BLaER1 treated with 17β-estradiol and CSF1 and Interleukin-3, amounts not matched to agents 10 nM and 100 nM (cell line): ENCODE measurements around the gene DAB2.

Source experiments
- H3K27ac ChIP-seq, 11 experiments: shearing (Covaris generic); formaldehyde crosslinking; 2 replicates each; pipeline ENCODE4 v1.8.1; 2022
- H3K27me3 ChIP-seq, 11 experiments: shearing (Covaris generic); formaldehyde crosslinking; 2 replicates each; pipeline ENCODE4 v1.8.1; 2022
- H3K36me3 ChIP-seq, 11 experiments: shearing (Covaris generic); formaldehyde crosslinking; 2 replicates each; pipeline ENCODE4 v1.8.1; 2022
- H3K4me1 ChIP-seq, 10 experiments: shearing (Covaris generic); formaldehyde crosslinking; 2 replicates each; pipeline ENCODE4 v1.8.1; 2022
- H3K4me2 ChIP-seq, 11 experiments: shearing (Covaris generic); formaldehyde crosslinking; 2 replicates each; pipeline ENCODE4 v1.8.1; 2022
- H3K4me3 ChIP-seq, 10 experiments: shearing (Covaris generic); formaldehyde crosslinking; 2 replicates each; pipeline ENCODE4 v1.8.1; 2022
- H3K9ac ChIP-seq, 11 experiments: shearing (Covaris generic); formaldehyde crosslinking; 2 replicates each; pipeline ENCODE4 v1.8.1; 2022
- H3K9me3 ChIP-seq, 11 experiments: shearing (Covaris generic); formaldehyde crosslinking; replicated peaks in 1 of 11; 2 replicates each; pipeline ENCODE4 v1.8.1; 2022
- H4K20me1 ChIP-seq, 11 experiments: shearing (Covaris generic); formaldehyde crosslinking; 2 replicates each; pipeline ENCODE4 v1.8.1; 2022
- Cebpa-rat ChIP-seq, 11 experiments: shearing (Covaris generic); IDR thresholded peaks; 2 replicates each; pipeline ENCODE4 v1.8.1; 2022

Gene DAB2

DNA sequence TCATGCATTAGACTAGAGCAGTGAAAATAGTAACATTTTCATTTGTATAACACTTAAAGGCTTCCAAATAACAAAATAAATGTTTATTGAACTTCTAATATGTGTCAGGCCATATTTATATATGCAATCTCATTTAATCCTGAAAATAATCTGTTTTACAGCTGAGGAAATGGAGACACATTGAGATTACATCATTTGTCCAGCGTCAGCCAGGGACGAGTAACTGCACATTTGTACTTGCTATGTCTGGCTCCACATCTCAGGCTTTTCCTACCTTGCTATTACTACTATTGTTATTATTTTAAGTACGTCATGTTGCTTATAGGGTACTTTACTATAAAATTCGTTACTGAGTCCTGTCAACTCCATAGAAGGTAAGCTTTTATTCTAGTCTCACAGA lies 56.7 kb downstream of the DAB2 start:
- Histone ChIP-seq H3K36me3 (peaks cover 0 to 31% (median 4%) of the 10 kb centered on the region in 11 experiments; a peak in 9 of 22 replicates), H3K9ac (no peak overlapping the region), H3K27ac (no peak overlapping the region), H3K27me3 (no peaks in the 10 kb centered on the region), H3K4me2 (no peak overlapping the region), H4K20me1 (peaks cover 0 to 51% (median 0%) of the 10 kb centered on the region in 11 experiments; a peak in 4 of 22 replicates), H3K4me1 (no peaks in the 10 kb centered on the region), H3K9me3 (no peaks in the 10 kb centered on the region), H3K4me3 (no peak overlapping the region)
- TF ChIP-seq Cebpa-rat (IDR thresholded peaks at IDR 0.05), result no peak

DNA sequence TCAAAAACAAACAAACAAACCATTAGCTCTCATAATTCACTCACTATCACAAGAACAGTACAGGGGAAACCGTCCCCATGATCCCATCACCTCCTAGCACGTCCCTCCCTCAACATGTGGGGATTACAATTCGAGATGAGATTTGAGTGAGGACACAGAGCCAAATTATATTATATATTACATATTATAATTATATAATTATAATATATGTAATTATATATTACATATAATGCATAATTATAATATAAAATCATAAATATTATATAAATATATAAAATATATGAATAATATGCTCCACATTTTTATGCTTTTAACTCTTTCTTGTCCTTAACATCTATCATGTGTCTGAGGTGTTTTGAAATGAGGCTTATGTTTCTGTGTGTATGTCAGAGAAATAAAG lies 57.1 kb downstream of the DAB2 start:
- H3K36me3 ChIP-seq, result peaks cover 0 to 27% (median 0%) of the 10 kb centered on the region in 11 experiments; a peak in 9 of 22 replicates
- TF ChIP-seq Cebpa-rat (IDR thresholded peaks at IDR 0.05), result no peak

DNA sequence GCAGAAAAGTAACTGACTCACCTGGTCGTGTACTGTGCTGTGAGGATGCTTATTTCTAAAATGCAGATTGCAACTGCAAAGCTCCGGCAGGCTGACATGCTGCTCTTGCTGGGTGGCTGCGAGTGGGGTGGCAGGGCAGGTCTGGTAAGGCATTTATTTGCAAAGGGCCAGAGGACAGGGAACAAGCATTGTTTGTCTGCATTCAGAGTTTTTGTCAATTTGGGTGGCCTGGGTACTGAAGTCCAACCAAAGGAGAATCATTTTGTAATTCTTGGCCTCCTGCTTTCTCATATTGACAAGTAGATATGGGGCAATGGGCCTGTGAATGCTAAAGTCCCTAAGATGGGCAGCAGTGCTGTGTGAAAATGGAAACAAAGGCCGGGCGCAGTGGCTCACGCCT lies 60.4 kb downstream of the DAB2 start, which contains the start of gene C9:
Gene C9, minus strand, starts transcription at position 129 of the 400 bp plus-strand sequence. Its CDS starts 31 bp downstream, at position 98.
- Histone ChIP-seq H3K4me1 (peaks cover 0 to 4% (median 0%) of the 10 kb centered on the region in 10 experiments; a peak in 1 of 20 replicates), H3K36me3 (no peaks in the 10 kb centered on the region), H3K9ac (no peak within 1 kb of the TSS), H4K20me1 (peaks cover 0 to 13% (median 0%) of the 10 kb centered on the region in 11 experiments; a peak in 2 of 22 replicates), H3K27me3 (no peaks in the 10 kb centered on the region), H3K4me2 (no peak within 1 kb of the TSS), H3K4me3 (no peak within 1 kb of the TSS), H3K27ac (no peak within 1 kb of the TSS), H3K9me3 (no peaks in the 10 kb centered on the region)
- no peak for TF ChIP-seq Cebpa-rat (IDR thresholded peaks at IDR 0.05)

More for the DNA sequence above, 57.1 kb downstream of the DAB2 start:
- Histone ChIP-seq H3K4me1 (no peaks in the 10 kb centered on the region), H4K20me1 (peaks cover 0 to 47% (median 0%) of the 10 kb centered on the region in 11 experiments; a peak in 4 of 22 replicates), H3K27me3 (no peaks in the 10 kb centered on the region), H3K4me3 (no peak overlapping the region), H3K9ac (no peak overlapping the region), H3K9me3 (no peaks in the 10 kb centered on the region), H3K4me2 (no peak overlapping the region), H3K27ac (no peak overlapping the region)

DNA sequence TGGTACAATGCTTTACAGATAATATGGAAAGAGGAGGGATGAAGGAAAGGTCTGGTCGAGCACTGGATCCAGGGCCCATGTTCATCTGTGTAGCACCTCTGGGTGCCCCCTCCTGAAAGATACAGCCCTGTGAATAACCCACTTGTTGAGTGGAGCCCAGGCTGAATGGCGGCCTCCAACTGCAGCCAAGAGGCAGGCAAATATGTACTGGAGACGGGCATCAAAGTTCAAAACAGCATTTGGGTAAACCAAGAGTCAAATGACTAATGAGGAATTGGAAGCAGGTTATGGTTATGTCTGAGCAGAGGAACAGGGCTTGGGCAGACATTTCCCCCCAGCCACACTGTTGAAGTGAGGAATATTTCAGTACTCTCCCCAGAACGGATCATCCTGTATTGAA lies 61.6 kb downstream of the DAB2 start:
- Histone ChIP-seq H3K4me1 (peaks cover 0 to 4% (median 0%) of the 10 kb centered on the region in 10 experiments; a peak in 1 of 20 replicates), H3K27ac (no peak overlapping the region), H3K4me3 (no peak overlapping the region), H3K36me3 (no peaks in the 10 kb centered on the region), H4K20me1 (peaks cover 0 to 2% (median 0%) of the 10 kb centered on the region in 11 experiments; a peak in 2 of 22 replicates), H3K9ac (no peak overlapping the region), H3K27me3 (no peaks in the 10 kb centered on the region), H3K4me2 (no peak overlapping the region), H3K9me3 (peaks cover 0 to 1% (median 0%) of the 10 kb centered on the region in 11 experiments; a peak in 1 of 22 replicates)
- no peak for TF ChIP-seq Cebpa-rat (IDR thresholded peaks at IDR 0.05)

DNA sequence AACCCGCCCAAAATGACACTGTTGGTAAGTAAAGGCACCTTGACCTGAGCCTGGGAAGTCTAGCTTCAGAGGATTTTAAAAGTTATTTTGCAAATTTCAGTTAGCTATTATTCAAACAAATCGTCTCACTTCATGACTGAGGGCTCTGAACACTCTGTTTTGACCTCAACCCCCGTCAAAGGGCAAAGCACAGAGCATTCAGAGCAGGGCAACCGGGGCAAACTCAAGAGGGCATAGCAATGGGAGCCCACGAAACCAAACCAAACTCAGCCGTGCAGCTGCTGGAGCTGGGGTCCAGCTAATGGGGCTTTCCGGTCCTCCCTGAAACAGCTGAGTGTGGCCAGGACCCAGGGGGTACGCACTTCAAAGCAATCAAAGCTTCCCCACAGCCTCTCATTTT lies 62.1 kb downstream of the DAB2 start:
- peaks cover 0 to 4% (median 0%) of the 10 kb centered on the region in 10 experiments; a peak in 1 of 20 replicates for H3K4me1 ChIP-seq
- H3K4me3 ChIP-seq, result no peak overlapping the region

DNA sequence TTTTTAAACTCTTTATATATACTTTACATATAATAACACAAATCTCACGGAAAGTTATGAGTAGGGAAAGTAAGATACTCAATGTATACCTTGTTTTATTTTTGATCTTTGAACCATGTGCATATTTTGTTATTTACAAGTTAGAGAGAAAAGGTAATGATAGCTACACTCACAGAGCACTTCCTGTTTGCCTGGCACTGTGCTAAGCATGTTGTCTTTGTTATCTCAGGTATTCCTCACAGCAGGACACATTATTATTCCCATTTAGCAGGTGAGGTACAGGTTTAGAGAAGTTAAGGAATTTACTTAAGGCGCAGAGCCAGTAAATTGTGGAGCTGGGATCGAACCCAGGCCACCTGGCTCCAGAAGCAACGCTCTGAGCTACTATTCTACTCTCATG lies 63.5 kb downstream of the DAB2 start:
- no peak overlapping the region for H3K4me3 ChIP-seq
- peaks cover 0 to 5% (median 0%) of the 10 kb centered on the region in 11 experiments; a peak in 1 of 22 replicates for H3K9me3 ChIP-seq
- TF ChIP-seq Cebpa-rat (IDR thresholded peaks at IDR 0.05), result no peak
- no peak overlapping the region for H3K27ac ChIP-seq
- no peaks in the 10 kb centered on the region for H4K20me1 ChIP-seq
- H3K36me3 ChIP-seq, result no peaks in the 10 kb centered on the region
- no peak overlapping the region for H3K9ac ChIP-seq
- no peaks in the 10 kb centered on the region for H3K27me3 ChIP-seq
- H3K4me1 ChIP-seq, result peaks cover 0 to 4% (median 0%) of the 10 kb centered on the region in 10 experiments; a peak in 1 of 20 replicates
- H3K4me2 ChIP-seq, result no peak overlapping the region

More for the DNA sequence above, 62.1 kb downstream of the DAB2 start:
- Histone ChIP-seq H4K20me1 (no peaks in the 10 kb centered on the region; a peak in 1 of 22 replicates), H3K27me3 (no peaks in the 10 kb centered on the region), H3K9me3 (peaks cover 0 to 5% (median 0%) of the 10 kb centered on the region in 11 experiments; a peak in 1 of 22 replicates), H3K36me3 (no peaks in the 10 kb centered on the region), H3K9ac (no peak overlapping the region), H3K4me2 (no peak overlapping the region), H3K27ac (no peak overlapping the region)
- TF ChIP-seq Cebpa-rat (IDR thresholded peaks at IDR 0.05), result no peak

DNA sequence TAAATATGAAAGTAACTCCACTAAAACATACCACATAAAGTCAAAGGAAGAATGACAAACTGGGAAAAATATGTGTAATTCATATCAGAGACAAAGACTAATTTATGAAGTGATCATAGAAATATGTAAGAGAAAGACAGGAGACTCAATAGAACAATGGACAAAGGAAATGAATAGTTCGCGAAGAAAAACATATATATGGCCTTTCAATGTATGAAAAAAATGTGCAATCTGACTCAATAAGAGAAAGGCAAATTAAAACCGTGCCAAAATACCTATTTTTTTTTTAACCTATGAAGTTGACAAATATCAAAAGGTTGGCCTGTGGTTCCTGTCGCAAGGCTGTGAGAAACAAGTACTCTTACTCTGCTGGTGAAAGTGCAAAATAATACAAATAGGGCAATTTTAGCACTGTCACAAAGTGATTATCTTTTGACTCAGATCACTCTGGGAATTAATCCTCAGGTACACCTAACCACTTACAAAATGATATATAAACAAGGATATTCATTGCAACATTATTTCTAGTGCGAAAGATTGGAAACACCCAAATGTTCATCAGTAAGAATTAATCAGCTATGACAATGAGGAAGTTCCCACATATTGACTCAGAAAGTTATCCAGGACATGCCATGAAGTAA lies 64.2 kb downstream of the DAB2 start:
- Histone ChIP-seq H3K9ac (no peak overlapping the region), H3K4me2 (no peak overlapping the region), H4K20me1 (no peaks in the 10 kb centered on the region), H3K27me3 (no peaks in the 10 kb centered on the region), H3K4me1 (peaks cover 0 to 4% (median 0%) of the 10 kb centered on the region in 10 experiments; a peak in 1 of 20 replicates), H3K36me3 (no peaks in the 10 kb centered on the region), H3K9me3 (peaks cover 0 to 5% (median 0%) of the 10 kb centered on the region in 11 experiments; a peak in 1 of 22 replicates), H3K4me3 (no peak overlapping the region), H3K27ac (no peak overlapping the region)
- no peak for TF ChIP-seq Cebpa-rat (IDR thresholded peaks at IDR 0.05)

DNA sequence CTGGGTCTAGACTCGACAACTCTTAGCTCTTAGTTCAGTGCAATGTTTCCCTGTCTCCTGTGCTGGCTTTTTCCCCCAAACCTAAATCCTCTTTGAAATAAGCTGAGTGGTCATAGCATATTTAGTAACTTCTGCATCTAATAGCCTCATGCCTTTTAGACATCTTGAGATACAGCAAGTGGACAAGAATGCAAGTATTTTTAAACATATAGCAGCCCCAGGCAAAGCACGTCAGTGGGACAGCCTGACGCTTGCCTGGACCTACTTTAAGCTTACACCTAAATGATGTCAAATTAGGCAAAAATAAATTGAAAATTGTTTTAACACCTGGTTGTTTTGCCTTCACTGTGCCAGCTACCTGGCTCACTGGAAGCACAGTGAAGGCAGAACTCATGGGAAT lies 68.5 kb downstream of the DAB2 start:
- Histone ChIP-seq H3K4me3 (no peak overlapping the region), H4K20me1 (no peaks in the 10 kb centered on the region), H3K9ac (no peak overlapping the region), H3K4me2 (no peak overlapping the region), H3K9me3 (peaks cover 9 to 19% (median 11%) of the 10 kb centered on the region in 11 experiments), H3K4me1 (peaks cover 0 to 4% (median 0%) of the 10 kb centered on the region in 10 experiments; a peak in 3 of 20 replicates), H3K36me3 (no peaks in the 10 kb centered on the region), H3K27me3 (no peaks in the 10 kb centered on the region), H3K27ac (no peak overlapping the region)
- TF ChIP-seq Cebpa-rat (IDR thresholded peaks at IDR 0.05), result no peak

DNA sequence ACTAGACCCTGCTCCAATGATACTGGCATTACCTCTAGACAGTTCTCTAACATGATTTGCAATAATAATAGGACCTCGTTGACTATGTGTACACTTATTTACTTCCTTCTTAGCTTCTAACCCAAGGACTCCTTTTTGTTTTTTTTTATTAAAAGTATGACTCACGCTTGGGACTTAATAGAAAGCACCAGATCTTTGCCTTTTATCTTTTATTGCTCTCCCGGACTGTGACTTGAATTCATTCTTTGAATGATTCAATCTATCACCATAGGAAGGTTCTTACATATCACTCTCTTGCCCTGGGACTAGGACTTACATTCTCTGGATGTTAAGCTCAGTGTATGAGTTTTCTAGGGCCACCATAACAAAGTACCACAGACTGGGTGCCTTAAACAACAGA lies 69.5 kb downstream of the DAB2 start:
- Histone ChIP-seq H3K9ac (no peak overlapping the region), H3K9me3 (peaks cover 19 to 29% (median 21%) of the 10 kb centered on the region in 11 experiments), H3K4me3 (no peak overlapping the region), H3K4me1 (peaks cover 0 to 4% (median 0%) of the 10 kb centered on the region in 10 experiments; a peak in 3 of 20 replicates), H3K27me3 (no peaks in the 10 kb centered on the region), H3K27ac (no peak overlapping the region), H3K4me2 (no peak overlapping the region), H3K36me3 (no peaks in the 10 kb centered on the region), H4K20me1 (no peaks in the 10 kb centered on the region)
- no peak for TF ChIP-seq Cebpa-rat (IDR thresholded peaks at IDR 0.05)
